HFFc6 (cell line): ENCODE data around the gene ERBIN. TPM values are rescaled to one million over a fixed set of nuclear protein-coding genes. Genes with fewer than 3 reads are reported as not detected.

ENCODE experiments used
- DNase-seq: peaks from one replicate; pipeline ENCODE4 v3.0.0-alpha.2; 2018
- H3K27ac Mint-ChIP-seq: 2 replicates; pipeline ENCODE4 v1.8.0; 2020; ENCODE audit warnings: mild to moderate bottlenecking, mixed read lengths
- H3K27me3 Mint-ChIP-seq: 2 replicates; pipeline ENCODE4 v1.8.0; 2021; ENCODE audit warnings: mild to moderate bottlenecking, moderate library complexity, mixed read lengths; ENCODE audit not compliant: insufficient read depth
- H3K36me3 Mint-ChIP-seq: 2 replicates; pipeline ENCODE4 v1.8.0; 2021; ENCODE audit warnings: low read depth, mixed read lengths
- H3K4me1 Mint-ChIP-seq: 2 replicates; pipeline ENCODE4 v1.8.0; 2020; ENCODE audit warnings: low read depth, mixed read lengths
- H3K4me3 Mint-ChIP-seq: 2 replicates; pipeline ENCODE4 v1.8.0; 2020; ENCODE audit warnings: mild to moderate bottlenecking, moderate library complexity, mixed read lengths
- H3K9me3 Mint-ChIP-seq: 2 replicates; pipeline ENCODE4 v1.8.0; 2020; ENCODE audit warnings: mild to moderate bottlenecking, mixed read lengths
- CTCF ChIP-seq: fragments of 200-600 bp; sonication (generic); IDR thresholded peaks from 2 replicates; pipeline ENCODE4 v1.5.0; 2021; ENCODE audit warnings: antibody characterized with exemption, mild to moderate bottlenecking
- total RNA-seq, 6 experiments: library from RNA; stranded (reverse); fragmentation: NEBNext Ultra II Directional; extraction: Animal tissue kit (Norgen Biotek cat#: 25700); gene quantifications; 2 replicates in 1 of 6; 3 replicates in 5 of 6; pipeline ENCODE4 v1.2.3, GENCODE V29; 2021

The ERBIN gene
- total RNA-seq, 6 experiments from 2014 or later, result 97.5 to 127 (median 114) TPM

DNA sequence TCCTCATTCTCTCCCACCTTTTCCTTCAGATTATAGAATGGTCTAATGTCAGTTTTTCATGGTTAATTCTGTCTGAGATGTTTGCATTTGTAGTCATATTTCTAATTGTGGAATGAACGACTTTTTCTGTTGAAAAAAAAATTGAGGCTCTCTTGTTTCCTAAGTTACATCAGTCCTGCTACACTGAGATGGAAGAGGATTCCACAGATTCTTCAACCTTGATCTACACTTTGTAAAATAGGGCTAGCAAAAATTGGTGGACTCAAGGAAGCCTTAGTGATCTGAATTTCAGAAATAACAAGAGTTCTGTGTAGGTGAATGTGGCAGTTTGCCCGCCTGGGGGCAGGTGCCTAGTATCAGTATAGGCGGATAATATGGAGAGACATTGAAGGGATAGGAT, 51.9 kb downstream of the ERBIN start:
- H3K36me3 Mint-ChIP-seq, result peaks cover 37% of the 10 kb centered on the region
- H3K4me3 Mint-ChIP-seq, result peak overlapping the region; percentile 4; the same call in 1 of the 2 replicates
- peaks cover 8% of the 10 kb centered on the region for H3K27me3 Mint-ChIP-seq
- no peak for TF ChIP-seq CTCF
- peaks cover 72% of the 10 kb centered on the region for H3K4me1 Mint-ChIP-seq
- H3K27ac Mint-ChIP-seq, result peak overlapping the region; percentile 58
- no peaks in the 10 kb centered on the region; the same call in 1 of the 2 replicates for H3K9me3 Mint-ChIP-seq
- DNase-seq, result no peak

GRCh38 chr5:65981548-65981947, 55.2 kb downstream of the ERBIN start:
- no peak for TF ChIP-seq CTCF
- H3K36me3 Mint-ChIP-seq, result peaks cover 26% of the 10 kb centered on the region
- DNase-seq, result no peak
- peaks cover 81% of the 10 kb centered on the region for H3K4me1 Mint-ChIP-seq
- peak overlapping the region; percentile 45 for H3K27ac Mint-ChIP-seq
- no peak overlapping the region for H3K4me3 Mint-ChIP-seq
- no peaks in the 10 kb centered on the region for H3K9me3 Mint-ChIP-seq
- H3K27me3 Mint-ChIP-seq, result peaks cover 6% of the 10 kb centered on the region

GRCh38 chr5:65981969-65982619, 55.7 kb downstream of the ERBIN start:
- Mint-ChIP-seq H3K27ac (peak overlapping the region; percentile 45), H3K36me3 (peaks cover 26% of the 10 kb centered on the region), H3K4me3 (no peak overlapping the region), H3K27me3 (peaks cover 6% of the 10 kb centered on the region), H3K9me3 (no peaks in the 10 kb centered on the region), H3K4me1 (peaks cover 87% of the 10 kb centered on the region)
- no peak for TF ChIP-seq CTCF
- no peak for DNase-seq

DNA sequence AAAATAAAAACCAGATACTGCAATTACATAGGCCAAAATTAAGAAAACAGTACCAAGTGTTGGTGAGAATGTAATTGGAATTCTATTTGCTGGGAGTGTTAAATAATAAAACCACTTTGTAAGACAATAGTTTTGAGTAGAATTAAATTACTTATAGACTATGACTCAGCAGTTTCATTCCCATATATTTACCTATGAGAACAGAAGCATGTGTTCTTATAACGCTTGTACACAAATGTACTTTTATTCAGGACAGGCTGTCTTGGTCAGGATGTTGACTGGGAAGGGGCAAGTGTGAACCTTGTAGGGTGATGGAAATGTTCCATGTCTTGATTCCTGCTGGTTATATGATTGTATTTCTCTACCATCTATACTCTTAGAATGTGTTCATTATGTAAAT, 56.3 kb downstream of the ERBIN start:
- Mint-ChIP-seq H3K9me3 (no peaks in the 10 kb centered on the region), H3K27ac (peak overlapping the region; percentile 37), H3K36me3 (peaks cover 26% of the 10 kb centered on the region), H3K4me3 (no peak overlapping the region), H3K4me1 (peaks cover 89% of the 10 kb centered on the region), H3K27me3 (peaks cover 6% of the 10 kb centered on the region)
- DNase-seq, result no peak
- no peak for TF ChIP-seq CTCF

GRCh38 chr5:65984098-65984885, 57.9 kb downstream of the ERBIN start:
- no peak for TF ChIP-seq CTCF
- H3K36me3 Mint-ChIP-seq, result peaks cover 19% of the 10 kb centered on the region; the same call in 1 of the 2 replicates
- DNase-seq, result no peak
- H3K27ac Mint-ChIP-seq, result peak overlapping the region; percentile 54
- H3K9me3 Mint-ChIP-seq, result no peaks in the 10 kb centered on the region
- no peaks in the 10 kb centered on the region; the same call in 1 of the 2 replicates for H3K27me3 Mint-ChIP-seq
- peaks cover 81% of the 10 kb centered on the region for H3K4me1 Mint-ChIP-seq
- peak overlapping the region; percentile 11; the same call in 1 of the 2 replicates for H3K4me3 Mint-ChIP-seq
